HepG2 (cell line): Measurements from ENCODE around the gene GPR65. TPM values are rescaled to one million over a fixed set of nuclear protein-coding genes. Genes with fewer than 3 reads are reported as not detected.
A peak's percentile ranks its signal among the peaks of the same experiment; 100 is the strongest.

Experiments
- AHR ChIP-seq: IDR thresholded peaks from 2 replicates; pipeline ENCODE4 v1.6.1; 2018; ENCODE audit warnings: missing genetic modification reagents, missing compliant biosample characterization
- GRHL1 ChIP-seq: sonication (generic); formaldehyde crosslinking; conservative IDR thresholded peaks from 2 replicates; pipeline ENCODE4 v1.8.0; 2022; ENCODE audit warnings: missing genetic modification reagents
- HDAC2 ChIP-seq: sonication (generic); formaldehyde crosslinking; IDR thresholded peaks from 2 replicates; pipeline ENCODE4 v1.4.0; 2020; ENCODE audit warnings: missing genetic modification reagents
- HMGXB3 ChIP-seq: sonication (generic); formaldehyde crosslinking; IDR thresholded peaks from 2 replicates; pipeline ENCODE4 v1.4.0; 2020; ENCODE audit warnings: missing genetic modification reagents, borderline replicate concordance
- HMGXB4 ChIP-seq, 2 experiments: sonication (generic) in 1 of 2; formaldehyde crosslinking in 1 of 2; IDR thresholded peaks; 2 replicates each; pipeline versions ENCODE4 v1.4.0 to v1.6.1; 2018 to 2020; ENCODE audit warnings: missing genetic modification reagents in 2 of 2, borderline replicate concordance in 1 of 2, low read depth in 1 of 2, mild to moderate bottlenecking in 1 of 2, missing biosample characterization in 1 of 2
- IRF2 ChIP-seq: IDR thresholded peaks from 2 replicates; pipeline ENCODE4 v1.6.1; 2018; ENCODE audit warnings: missing genetic modification reagents, missing compliant biosample characterization
- NFE2L2 ChIP-seq: fragments of 150-350 bp; IDR thresholded peaks from 2 replicates; pipeline ENCODE4 v1.6.1; 2014; ENCODE audit warnings: low read length
- NFYB ChIP-seq: sonication (generic); formaldehyde crosslinking; IDR thresholded peaks from 2 replicates; pipeline ENCODE4 v1.4.0; 2020; ENCODE audit warnings: missing genetic modification reagents
- SALL2 ChIP-seq: sonication (generic); formaldehyde crosslinking; IDR thresholded peaks from 2 replicates; pipeline ENCODE4 v1.8.1; 2023; ENCODE audit warnings: mild to moderate bottlenecking, missing genetic modification reagents, inconsistent platforms
- SIX4 ChIP-seq: sonication (generic); formaldehyde crosslinking; IDR thresholded peaks from 2 replicates; pipeline ENCODE4 v1.4.0; 2020; ENCODE audit warnings: missing genetic modification reagents
- SRSF4 ChIP-seq: fragments of 200-400 bp; formaldehyde crosslinking; IDR thresholded peaks from one replicate; pipeline ENCODE4 v1.6.1; 2018; ENCODE audit warnings: mild to moderate bottlenecking, low read depth, low read length, moderate library complexity; ENCODE audit not compliant: poor library complexity, severe bottlenecking
- YY1 ChIP-seq: IDR thresholded peaks from 2 replicates; pipeline ENCODE4 v1.6.1; 2011; ENCODE audit warnings: low read length, low read depth, moderate library complexity, mild to moderate bottlenecking; ENCODE audit not compliant: insufficient read depth, insufficient replicate concordance
- ZBTB25 ChIP-seq: IDR thresholded peaks from 2 replicates; pipeline ENCODE4 v1.6.1; 2018; ENCODE audit warnings: missing genetic modification reagents
- ZNF614 ChIP-seq: IDR thresholded peaks from 2 replicates; pipeline ENCODE4 v1.6.1; 2018; ENCODE audit warnings: missing biosample characterization, missing genetic modification reagents, inconsistent platforms, borderline replicate concordance
- ZNF7 ChIP-seq: IDR thresholded peaks from 2 replicates; pipeline ENCODE4 v1.6.1; 2016; ENCODE audit warnings: missing biosample characterization, missing genetic modification reagents
- polyA plus RNA-seq, 8 experiments: library from polyadenylated mRNA; depleted of rRNA in 3 of 8; stranded (reverse) in 7 of 8; unstranded in 1 of 8; fragments of >200 nt; fragmentation: Illumina TruSeq in 4 of 8; extraction: Trizol in 4 of 8; gene quantifications; 2 replicates each; pipeline versions ENCODE4 v1.2.1 to v1.2.3, GENCODE V29; 2011 to 2016; ENCODE audit warnings: low read depth in 4 of 8, missing spikeins in 1 of 8, mixed read lengths in 1 of 8; ENCODE audit not compliant: insufficient read depth in 1 of 8
- total RNA-seq, 5 experiments: library from RNA; depleted of rRNA; stranded (reverse); fragments of >200 nt; fragmentation: Illumina TruSeq; extraction: Trizol; gene quantifications; 2 replicates each; pipeline ENCODE4 v1.2.3, GENCODE V29; 2016; ENCODE audit warnings: low read depth in 1 of 5
- TF ChIP-seq, protein P1 (sequence below): sonication (generic); formaldehyde crosslinking; IDR thresholded peaks from 2 replicates; pipeline ENCODE4 v1.4.0; 2020; ENCODE audit warnings: missing genetic modification reagents
- TF ChIP-seq, protein P2 (sequence below): sonication (generic); formaldehyde crosslinking; IDR thresholded peaks from 2 replicates; pipeline ENCODE4 v1.4.0; 2020; ENCODE audit warnings: missing genetic modification reagents

The GPR65 gene
- total and polyA plus RNA-seq, 2 of the 13 experiments (the other 11 are each of a cell fraction or from before 2014, with no cell fraction given), result not detected

GRCh38 chr14:88043529-88044443, 38.9 kb downstream of the GPR65 start (continued):
- TF ChIP-seq HMGXB3, result peak; percentile 40; the same call in 1 of the 2 replicates
- TF ChIP-seq SIX4 (CRISPR knock-in tag), result peak; percentile 51; the same call in 1 of the 2 replicates
- TF ChIP-seq ZNF614 (CRISPR knock-in tag), result peak; percentile 92
- TF ChIP-seq SRSF4, result no peak
- no peak for TF ChIP-seq ZNF7 (CRISPR knock-in tag)
- peak in 1 of 2 experiments; percentile 70; a peak in 1 of 4 replicates for TF ChIP-seq HMGXB4 (CRISPR knock-in tag; IDR thresholded peaks at IDR 0.05; ENCODE audit: borderline replicate concordance in 1 of 2, low read depth in 1 of 2)
- TF ChIP-seq NFE2L2, result 0 out of 2 replicates have a peak, but pooled peaks have one; percentile 22
- no peak for TF ChIP-seq GRHL1 (CRISPR knock-in tag)
- TF ChIP-seq YY1, result no peak
- no peak for TF ChIP-seq SALL2
- TF ChIP-seq NFYB (CRISPR knock-in tag), result no peak
- TF ChIP-seq, protein P1, sequence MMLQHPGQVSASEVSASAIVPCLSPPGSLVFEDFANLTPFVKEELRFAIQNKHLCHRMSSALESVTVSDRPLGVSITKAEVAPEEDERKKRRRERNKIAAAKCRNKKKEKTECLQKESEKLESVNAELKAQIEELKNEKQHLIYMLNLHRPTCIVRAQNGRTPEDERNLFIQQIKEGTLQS, result peak; percentile 70; the same call in 1 of the 2 replicates
- TF ChIP-seq IRF2 (CRISPR knock-in tag), result peak; percentile 57; the same call in 1 of the 2 replicates
- TF ChIP-seq, protein P2, sequence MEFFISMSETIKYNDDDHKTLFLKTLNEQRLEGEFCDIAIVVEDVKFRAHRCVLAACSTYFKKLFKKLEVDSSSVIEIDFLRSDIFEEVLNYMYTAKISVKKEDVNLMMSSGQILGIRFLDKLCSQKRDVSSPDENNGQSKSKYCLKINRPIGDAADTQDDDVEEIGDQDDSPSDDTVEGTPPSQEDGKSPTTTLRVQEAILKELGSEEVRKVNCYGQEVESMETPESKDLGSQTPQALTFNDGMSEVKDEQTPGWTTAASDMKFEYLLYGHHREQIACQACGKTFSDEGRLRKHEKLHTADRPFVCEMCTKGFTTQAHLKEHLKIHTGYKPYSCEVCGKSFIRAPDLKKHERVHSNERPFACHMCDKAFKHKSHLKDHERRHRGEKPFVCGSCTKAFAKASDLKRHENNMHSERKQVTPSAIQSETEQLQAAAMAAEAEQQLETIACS (CRISPR knock-in tag), result no peak
- no peak; the same call in 1 of the 2 replicates for TF ChIP-seq AHR (CRISPR knock-in tag)
- peak; percentile 89 for TF ChIP-seq HDAC2 (CRISPR knock-in tag)
- peak; percentile 70; the same call in 1 of the 2 replicates for TF ChIP-seq ZBTB25 (CRISPR knock-in tag)
